Ramos (cell line): Measurements from ENCODE around the gene GPC6.

ENCODE experiments used
- in situ Hi-C: fragments of 300-500 bp; cut with MboI; formaldehyde crosslinking; loops from one replicate; pipeline ENCODE4 v1.14.3; 2022; ENCODE audit warnings: low sequenced_read_pairs; ENCODE audit not compliant: unreplicated experiment

Gene GPC6

DNA sequence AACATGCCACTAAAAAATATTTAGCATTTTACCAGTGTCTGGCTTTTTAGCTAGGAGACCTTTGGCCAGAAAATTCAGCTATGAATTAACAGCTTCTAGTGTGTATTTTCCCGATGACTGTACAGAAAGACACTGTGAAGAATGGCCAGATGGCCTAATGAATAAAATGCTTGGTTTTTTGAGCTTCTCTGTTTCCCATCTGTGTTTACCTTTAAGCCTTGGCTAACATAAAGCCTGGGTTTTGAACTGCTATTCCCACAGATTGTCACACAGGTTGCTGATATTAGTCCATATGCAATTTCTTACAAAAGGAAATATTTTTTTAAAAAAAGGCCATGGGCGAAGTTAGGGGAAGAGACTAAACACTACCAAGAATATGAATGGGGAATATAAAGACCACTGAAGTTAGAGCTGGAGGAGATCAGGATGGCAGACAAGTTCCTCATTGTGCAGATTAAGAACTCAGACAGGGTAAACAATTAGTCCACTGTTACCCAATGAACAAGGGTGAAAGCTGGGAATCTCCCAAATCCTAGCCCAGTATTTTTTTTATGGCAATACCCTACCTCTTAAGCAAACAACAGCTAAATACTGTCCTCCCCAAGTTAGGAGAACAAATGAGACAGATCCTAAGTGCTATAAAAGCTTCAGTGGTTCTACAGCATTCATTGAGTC is 1157.8 kb downstream of the GPC6 start:
- in situ Hi-C loops, result no loop called here

DNA sequence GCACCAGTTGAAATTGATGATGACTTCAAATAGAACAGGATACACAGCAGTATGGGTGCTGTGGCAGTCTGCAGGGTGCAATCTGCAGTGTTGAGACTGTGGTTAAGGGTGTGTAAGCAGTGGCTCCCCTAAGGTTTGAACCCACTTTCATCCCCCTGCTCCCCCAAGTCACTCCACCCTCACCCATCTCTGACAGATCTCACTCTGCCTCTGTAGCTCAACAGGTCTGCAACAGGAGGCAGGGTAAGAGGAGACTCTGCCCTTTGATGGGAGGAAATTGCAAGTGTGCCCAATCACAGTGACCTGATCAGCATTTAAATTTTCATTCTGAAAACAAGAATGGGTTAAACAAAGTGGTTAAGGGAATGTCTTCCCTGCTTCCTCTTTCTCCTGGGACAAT is 1160.4 kb downstream of the GPC6 start:
- in situ Hi-C loops, result no loop called here

DNA sequence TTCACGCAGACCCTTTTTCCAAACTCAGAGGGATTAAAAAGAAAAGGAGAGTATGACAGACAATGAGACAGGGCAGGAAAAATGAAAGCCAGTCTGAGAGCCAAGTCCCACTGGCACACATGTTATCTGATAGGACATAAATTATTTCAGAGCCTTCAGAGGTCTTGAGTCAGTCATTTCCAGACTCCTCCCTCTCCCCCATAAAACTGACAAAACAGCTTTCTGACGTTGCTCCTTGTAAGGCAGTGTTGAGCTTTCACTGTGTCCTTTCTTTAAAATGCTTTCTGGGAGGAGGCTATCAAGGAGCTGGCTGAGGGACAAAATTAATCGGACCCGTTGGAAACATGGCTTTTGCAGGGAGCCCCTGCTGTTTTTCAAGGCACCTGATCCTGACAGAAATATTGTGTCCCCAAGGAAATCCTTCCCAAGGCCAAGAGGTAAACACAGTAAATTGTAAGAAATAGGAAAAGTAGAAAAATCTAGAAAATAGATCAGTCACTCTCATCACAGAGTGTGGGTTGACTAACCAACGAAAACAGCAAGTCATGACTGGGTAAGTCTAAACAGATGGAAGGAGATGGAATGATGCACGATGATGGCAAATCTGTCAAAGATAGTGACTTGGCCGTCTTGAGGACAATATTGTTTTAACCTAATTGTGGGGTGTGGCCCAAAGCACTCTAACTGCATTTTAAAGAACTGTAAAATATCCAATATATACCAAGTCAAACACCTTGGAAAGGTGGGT is 1163.2 kb downstream of the GPC6 start:
- in situ Hi-C loops, result no loop called here

DNA sequence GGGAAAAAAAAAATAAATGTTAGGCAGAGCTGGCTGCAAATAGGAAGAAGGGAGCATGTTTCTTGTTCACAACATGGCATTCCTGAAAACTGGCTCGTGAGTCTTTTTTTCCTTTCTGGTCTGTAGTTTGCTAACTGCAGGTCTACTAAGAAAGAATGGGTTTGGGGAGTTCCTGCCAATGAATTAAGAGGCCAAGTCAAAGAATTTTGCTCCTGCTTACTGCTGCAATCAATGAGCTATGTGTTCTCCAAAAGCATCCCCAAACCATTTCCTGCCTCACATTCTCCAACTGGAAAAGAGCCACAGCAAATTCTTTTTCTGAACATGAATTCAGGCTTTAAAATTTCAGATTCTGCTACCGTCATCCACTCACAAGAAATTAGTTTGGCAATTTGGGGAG is 1164.3 kb downstream of the GPC6 start:
- in situ Hi-C loops, result no loop called here

- in situ Hi-C loops, result no loop called here
Observed at GRCh38 chr13:94394723-94395122, 1168.1 kb downstream of the GPC6 start.

- in situ Hi-C loops, result no loop called here
Observed at GRCh38 chr13:94395860-94396259, 1169.3 kb downstream of the GPC6 start.

DNA sequence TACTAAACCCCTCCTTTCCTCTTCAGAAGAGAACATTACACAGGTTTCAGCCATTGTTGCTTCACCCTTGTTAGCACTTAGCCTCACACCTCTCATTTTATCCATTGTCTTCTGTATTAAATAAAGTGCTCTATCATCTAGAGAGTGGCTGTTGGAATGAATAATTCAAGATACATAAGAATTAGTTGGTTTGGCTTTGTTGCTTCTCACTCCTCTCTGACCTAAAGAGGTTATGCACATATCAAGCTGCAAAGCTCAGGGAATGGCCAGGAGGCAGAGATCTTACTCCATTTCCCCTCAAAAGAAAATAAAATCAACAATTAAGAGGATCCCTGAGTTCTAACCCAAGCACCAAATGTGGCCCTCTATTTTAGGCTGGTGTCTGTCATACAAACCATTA is 1173.2 kb downstream of the GPC6 start:
- in situ Hi-C loops, result no loop called here

GRCh38 chr13:94400874-94401273 is 1174.3 kb downstream of the GPC6 start:
- in situ Hi-C loops, result no loop called here

- in situ Hi-C loops, result no loop called here
Observed at GRCh38 chr13:94408314-94409036, 1181.9 kb downstream of the GPC6 start.

DNA sequence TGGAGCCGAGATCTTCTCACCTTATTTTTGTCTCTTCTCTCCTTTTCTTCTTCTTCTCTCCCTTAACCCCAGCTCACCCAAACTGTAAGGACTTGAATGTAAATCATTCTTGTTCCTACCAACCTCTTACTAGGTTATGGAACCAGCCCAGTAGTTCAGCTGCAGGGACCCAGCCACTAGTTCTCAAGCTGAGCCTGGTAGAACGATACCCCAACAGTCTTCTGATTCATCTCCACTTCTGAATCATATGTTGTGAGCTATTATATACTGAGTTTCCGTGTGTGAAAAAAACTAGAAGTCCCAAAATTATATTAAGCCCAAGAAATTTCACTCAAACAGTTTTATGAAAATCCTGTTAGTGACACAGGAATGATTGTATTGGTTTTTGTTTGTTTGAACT is 1185.1 kb downstream of the GPC6 start:
- in situ Hi-C loops, result no loop called here

DNA sequence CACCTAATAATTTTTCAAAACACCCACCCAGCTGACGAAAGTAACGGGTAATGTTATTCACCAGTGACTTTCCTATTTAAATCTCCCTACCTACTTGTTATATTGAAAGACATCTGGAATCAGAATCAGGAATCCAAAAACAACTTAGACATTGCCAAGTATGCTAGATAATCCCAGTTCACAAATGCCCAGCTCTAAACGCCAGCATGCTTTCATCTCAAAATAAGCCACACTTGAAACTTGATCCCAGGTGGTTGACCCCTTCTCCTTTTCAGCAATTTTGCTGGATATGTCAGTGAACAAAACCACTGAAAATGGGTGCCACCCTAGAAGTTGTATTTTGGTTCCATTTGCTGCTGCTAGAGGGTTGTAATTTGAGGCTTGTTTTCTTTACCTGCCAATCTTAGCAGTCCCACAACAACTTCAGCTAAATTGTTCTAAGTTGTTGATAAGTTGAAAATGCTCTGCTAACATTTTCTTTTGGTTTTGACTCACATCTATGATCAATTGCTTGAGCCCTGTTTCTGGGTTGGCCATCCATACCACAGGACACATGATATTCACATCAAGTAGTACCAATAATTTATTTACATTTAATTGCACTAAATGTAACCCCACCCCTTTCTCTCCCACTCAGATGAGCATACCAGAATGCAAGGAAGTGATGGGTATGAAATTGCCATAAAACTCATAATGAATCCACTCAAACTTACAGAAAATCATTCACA is 1186.4 kb downstream of the GPC6 start:
- in situ Hi-C loops, result no loop called here

GRCh38 chr13:94413598-94413944 is 1187.0 kb downstream of the GPC6 start:
- in situ Hi-C loops, result no loop called here

DNA sequence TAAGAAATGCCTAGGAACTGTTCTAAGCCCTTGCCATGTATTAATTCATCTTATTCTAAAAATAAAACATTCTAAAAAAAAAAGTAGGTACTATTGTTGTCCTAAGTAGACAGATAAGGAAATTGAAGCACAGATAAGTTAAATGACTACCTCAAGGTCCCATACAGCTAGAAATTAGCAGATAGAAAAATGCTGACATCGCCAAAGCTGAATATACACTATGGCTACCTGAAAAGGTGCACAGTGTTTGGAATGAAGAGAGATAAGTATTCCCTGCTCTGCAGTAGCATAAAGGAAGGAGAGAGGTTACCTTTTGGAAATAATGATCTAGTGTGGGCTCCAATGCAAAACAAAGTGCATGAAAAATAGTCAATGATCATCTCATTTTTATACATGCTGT is 1187.5 kb downstream of the GPC6 start:
- in situ Hi-C loops, result no loop called here

DNA sequence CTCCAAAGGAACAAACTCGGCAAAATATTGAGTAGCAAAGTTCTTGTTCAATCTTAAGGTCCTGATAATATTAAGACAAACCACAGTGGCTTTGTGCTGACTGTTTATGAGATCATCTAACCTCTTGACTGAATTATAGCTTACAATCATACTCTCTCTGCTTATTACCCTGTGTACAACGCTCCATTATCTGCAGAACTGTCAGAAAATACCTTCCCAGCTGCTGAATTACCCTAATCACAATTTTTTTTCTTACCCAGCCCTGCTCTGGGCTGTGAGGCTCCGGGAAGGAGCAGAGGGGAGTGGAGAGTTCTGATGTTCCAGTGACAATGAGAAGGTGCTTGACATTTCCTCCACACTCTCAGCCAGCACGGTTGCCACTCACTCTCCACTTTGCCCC is 1188.1 kb downstream of the GPC6 start:
- in situ Hi-C loops, result no loop called here

- in situ Hi-C loops, result no loop called here
Observed at GRCh38 chr13:94415500-94416237, 1189.1 kb downstream of the GPC6 start.

DNA sequence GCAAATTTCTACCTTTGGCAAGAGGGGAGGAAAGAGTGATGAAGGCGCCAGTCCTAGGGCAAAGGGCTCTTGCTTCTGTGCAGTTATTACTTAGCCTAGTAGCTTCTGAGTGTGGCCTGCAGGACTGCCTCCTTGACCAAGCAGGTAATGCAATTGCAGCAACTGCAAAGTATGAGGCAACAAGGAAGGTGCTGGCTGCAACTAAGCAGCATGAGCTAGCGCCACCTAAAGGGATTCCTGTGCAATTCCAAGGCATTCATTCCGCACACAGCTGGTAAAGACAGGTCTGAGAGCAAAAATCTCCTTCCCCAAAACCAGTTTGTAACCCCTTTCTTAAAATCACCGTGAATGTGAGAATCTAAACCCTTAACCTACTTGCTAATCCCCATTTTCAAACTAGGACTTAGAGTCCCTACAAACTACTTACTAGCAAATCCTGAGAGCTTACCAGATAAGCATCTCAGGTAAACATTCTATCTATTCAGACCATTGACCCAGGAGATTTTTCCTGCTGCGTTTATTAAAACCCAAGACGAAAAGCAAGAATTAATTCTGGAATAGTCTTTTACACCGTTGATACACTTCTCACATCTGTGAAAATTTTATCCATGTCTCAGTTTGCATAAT is 1190.0 kb downstream of the GPC6 start:
- in situ Hi-C loops, result no loop called here

DNA sequence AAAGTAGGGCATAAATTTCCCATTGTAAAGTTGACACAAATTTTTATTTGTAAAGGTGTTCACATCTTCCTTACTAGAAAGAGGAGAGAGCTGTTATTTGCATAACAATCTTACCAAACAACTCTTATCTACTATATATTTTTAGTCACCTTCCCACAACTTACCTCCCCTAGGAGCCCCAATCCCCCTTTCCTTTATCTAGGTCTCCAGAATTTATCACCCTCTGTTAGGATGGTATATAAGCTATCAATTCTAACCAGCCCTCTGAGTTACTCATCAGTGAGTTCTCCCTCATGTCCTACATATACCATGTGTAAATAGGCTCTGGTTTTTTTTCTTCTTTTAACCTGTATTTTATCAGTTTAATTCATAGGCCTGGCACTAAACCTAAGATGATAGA is 1190.7 kb downstream of the GPC6 start:
- in situ Hi-C loops, result no loop called here

DNA sequence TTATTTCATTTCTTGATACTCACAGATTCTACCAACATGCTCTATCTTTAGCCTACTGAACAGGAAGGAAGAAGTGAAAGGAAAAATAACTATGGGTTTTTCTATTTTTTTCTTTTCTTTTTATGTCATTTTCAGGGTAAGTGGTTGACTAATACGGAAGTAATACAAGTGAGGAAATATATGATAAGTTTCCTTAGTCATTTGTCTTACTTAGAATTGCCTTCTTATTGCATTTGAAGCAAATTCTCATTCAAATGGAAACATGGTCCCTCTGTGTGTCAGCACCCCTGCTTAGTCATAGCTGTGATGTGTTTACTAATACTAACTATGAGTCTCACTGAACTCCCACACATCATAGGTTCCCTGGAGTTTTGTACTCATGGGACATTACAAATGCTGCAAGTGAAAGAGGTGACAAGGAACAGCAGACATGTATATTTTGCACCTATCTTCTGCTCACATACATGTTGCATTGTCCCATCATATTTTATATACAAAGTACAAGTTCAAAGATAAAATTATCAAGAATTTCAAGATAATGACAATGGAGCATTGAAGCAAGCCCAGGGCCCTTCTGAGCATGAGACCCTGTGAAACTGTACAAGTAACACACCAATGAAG is 1192.8 kb downstream of the GPC6 start:
- in situ Hi-C loops, result no loop called here

DNA sequence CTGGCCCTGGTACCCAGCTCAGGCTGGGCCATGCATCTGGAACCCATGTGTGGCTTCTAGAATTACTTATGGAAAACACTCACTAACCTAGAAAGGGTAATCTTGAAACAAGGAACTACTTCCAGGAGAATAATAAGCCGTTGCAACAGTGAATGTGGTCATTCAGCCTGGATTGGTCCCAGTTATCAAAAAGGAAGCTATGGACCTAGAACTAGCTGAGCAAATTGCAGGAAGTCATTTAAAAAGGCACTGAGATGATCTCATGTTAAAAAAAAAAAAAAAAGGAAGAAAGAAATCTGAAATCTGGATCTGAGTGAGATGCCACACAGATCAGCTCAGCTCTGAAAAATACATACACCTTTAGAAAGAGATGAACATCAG is 1193.3 kb downstream of the GPC6 start:
- in situ Hi-C loops, result no loop called here
